Lower leg skin (tissue), 4 donors: ENCODE data around the gene SLFNL1. TPM values are rescaled to one million over a fixed set of nuclear protein-coding genes. Genes with fewer than 3 reads are reported as not detected.

ENCODE experiments used
- DNase-seq, 2 donors: peaks; one replicate each; pipeline ENCODE4 v3.0.0-alpha.2; 2019; ENCODE audit warnings: low spot score in 2 of 2
- H3K4me3 ChIP-seq: fragments of 200-600 bp; sonication (generic); 2 replicates; pipeline ENCODE4 v1.5.1; 2017; ENCODE audit warnings: mild to moderate bottlenecking, low read depth; ENCODE audit not compliant: poor library complexity, severe bottlenecking
- POLR2A ChIP-seq, 2 donors: fragments of 450-650 bp; IDR thresholded peaks; one replicate each; pipeline ENCODE4 v1.6.1; 2016 to 2017; ENCODE audit warnings: antibody characterized with exemption in 2 of 2, mild to moderate bottlenecking in 1 of 2, moderate library complexity in 1 of 2
- WGBS, 2 donors: methylation state at CpG; one replicate each; pipeline ENCODE4 v1.1.5; 2018; 5-methylcytosine and 5-hydroxymethylcytosine counted together
- intact Hi-C: fragments of 100-400 bp; cut with DNase I; formaldehyde crosslinking; loops from one replicate; pipeline ENCODE4 v1.15.0; 2023; ENCODE audit warnings: low total_unique reads
- total RNA-seq, 4 donors: library from RNA; depleted of rRNA; stranded (reverse); fragments of >200 nt; gene quantifications; one replicate each; pipeline ENCODE4 v1.1.0, GENCODE V29; 2016
- TF ChIP-seq, protein P1 (sequence below), 3 donors: fragments of 450-650 bp; IDR thresholded peaks; one replicate each; pipeline ENCODE4 v1.5.1; 2016; ENCODE audit warnings: antibody characterized with exemption in 3 of 3, mild to moderate bottlenecking in 3 of 3, moderate library complexity in 2 of 3

The SLFNL1 gene
- total RNA-seq: under 1 TPM in 1 of 4 donors, not detected in 3; 0.26 TPM

DNA sequence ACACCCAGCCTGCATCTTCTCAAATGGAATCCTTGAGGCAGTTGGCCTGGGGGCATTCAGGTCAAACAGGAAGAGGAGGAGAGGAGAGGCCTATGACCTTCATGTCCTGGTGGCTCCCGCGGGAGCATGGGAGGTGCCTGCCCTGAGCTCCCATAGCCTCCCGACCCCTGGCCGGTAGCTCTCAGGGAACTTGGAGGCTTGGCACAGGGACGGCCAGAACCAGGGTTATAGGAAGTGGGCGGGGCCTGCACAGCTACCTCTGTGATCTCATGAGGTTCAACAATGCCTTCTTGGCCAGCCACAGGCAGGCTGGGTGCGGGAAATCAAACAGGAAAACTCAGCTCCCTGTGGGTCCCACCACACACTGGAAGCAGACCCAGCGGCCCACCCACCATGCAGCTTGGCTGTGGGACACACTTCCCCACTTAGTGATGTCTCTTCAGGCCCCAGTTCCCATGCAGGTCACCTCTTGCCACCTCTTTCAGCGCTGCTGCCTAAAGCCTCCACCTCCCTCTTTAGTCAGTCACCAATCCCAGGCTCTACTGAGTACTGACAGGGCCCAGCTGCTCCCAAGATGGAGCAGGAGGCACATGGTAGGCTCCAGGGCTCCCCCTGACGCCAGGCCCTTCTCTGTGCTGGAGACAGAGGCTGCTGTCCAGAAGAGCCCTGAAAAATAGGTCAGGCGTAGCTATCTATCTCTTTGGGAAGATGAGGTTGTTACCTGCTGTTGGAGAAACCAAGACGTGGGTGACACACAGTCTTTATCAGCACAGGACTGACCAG lies at the start of gene SLFNL1:
Gene SLFNL1 (minus strand): TSS at position 200 of the 783 bp plus-strand sequence. CDS start 1,065 bp downstream, outside the sequence.
- intact Hi-C loops: no loop called here
- no peak within 1 kb of the TSS for H3K4me3 ChIP-seq
- 53 to 71% methylated on average over 11 to 12 of the region's 12 CpGs for WGBS, 2 donors
- DNase-seq: no peak
- TF ChIP-seq, protein P1, sequence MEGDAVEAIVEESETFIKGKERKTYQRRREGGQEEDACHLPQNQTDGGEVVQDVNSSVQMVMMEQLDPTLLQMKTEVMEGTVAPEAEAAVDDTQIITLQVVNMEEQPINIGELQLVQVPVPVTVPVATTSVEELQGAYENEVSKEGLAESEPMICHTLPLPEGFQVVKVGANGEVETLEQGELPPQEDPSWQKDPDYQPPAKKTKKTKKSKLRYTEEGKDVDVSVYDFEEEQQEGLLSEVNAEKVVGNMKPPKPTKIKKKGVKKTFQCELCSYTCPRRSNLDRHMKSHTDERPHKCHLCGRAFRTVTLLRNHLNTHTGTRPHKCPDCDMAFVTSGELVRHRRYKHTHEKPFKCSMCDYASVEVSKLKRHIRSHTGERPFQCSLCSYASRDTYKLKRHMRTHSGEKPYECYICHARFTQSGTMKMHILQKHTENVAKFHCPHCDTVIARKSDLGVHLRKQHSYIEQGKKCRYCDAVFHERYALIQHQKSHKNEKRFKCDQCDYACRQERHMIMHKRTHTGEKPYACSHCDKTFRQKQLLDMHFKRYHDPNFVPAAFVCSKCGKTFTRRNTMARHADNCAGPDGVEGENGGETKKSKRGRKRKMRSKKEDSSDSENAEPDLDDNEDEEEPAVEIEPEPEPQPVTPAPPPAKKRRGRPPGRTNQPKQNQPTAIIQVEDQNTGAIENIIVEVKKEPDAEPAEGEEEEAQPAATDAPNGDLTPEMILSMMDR (IDR thresholded peaks at IDR 0.05): no peak
- TF ChIP-seq POLR2A (IDR thresholded peaks at IDR 0.05): no peak

DNA sequence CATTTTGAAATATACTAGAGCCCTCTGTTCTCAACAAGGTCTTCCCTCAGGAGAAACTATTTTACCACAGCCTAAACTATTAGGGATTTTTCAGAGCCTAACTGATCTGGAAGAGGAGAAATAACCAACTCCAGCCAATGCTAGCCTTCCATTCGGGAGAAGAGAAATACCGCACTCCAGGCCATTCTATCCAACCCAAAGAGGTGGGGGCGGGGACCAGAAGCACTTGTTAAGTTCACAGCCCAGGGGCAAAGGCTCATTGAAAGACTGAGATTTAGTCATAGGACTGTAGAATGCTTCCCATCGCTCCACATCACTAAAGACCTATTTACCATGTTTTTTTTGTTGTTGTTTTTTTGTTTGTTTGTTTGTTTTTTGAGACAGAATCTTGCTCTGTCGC lies 35.4 kb upstream of the SLFNL1 start:
- H3K4me3 ChIP-seq: no peak overlapping the region
- DNase-seq: no peak
- TF ChIP-seq, protein P1 (IDR thresholded peaks at IDR 0.05): no peak
- TF ChIP-seq POLR2A (IDR thresholded peaks at IDR 0.05): no peak
- intact Hi-C loops: no loop called here
- 93% methylated on average over 5 of the region's 5 CpGs for WGBS, 2 donors

DNA sequence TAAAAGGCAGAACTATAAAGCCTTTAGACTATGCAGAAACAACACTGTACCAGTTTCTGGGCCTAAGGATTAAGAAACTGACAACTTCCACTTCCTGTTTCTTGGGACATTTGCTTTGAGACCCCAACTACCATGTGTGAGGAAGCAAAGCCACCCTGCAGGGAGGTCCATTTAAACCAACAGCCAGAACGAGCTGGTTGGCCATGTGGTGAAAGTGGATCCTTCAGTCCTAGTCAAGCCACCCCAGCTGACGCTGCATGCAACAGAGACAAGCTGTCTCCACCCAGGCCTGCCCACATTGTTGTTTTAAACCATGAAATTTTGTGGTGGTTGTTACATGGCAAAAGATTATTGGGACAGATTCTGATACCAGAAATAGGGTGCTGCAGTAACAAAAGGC lies 31.8 kb upstream of the SLFNL1 start:
- no peak overlapping the region for H3K4me3 ChIP-seq
- intact Hi-C loops: no loop called here
- no peak for TF ChIP-seq POLR2A (IDR thresholded peaks at IDR 0.05)
- TF ChIP-seq, protein P1 (IDR thresholded peaks at IDR 0.05): no peak
- DNase-seq: no peak
- WGBS, 2 donors: 72 to 81% methylated on average over 2 of the region's 2 CpGs

DNA sequence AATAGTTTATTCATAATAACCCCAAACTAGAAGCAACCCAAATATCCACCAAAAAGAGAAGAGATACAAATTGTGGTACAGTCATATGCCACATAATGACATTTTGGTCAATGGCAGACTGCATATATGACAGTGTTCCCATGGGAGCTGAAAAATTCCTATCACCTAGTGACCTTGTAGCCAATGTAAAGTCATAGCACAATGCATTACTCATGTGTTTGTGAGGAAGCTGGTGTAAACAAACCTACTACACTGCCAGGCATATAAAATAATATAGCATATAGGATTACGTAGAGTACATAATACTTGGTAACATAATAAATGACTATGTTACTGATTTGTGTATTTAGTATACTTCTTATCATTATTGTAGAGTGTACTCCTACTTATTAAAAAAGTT lies 29.5 kb upstream of the SLFNL1 start:
- H3K4me3 ChIP-seq: no peak overlapping the region
- no peak for DNase-seq
- intact Hi-C loops: no loop called here
- TF ChIP-seq, protein P1 (IDR thresholded peaks at IDR 0.05): no peak
- TF ChIP-seq POLR2A (IDR thresholded peaks at IDR 0.05): no peak
- 89 to 98% methylated on average over 1 of the region's 1 CpG for WGBS, 2 donors

DNA sequence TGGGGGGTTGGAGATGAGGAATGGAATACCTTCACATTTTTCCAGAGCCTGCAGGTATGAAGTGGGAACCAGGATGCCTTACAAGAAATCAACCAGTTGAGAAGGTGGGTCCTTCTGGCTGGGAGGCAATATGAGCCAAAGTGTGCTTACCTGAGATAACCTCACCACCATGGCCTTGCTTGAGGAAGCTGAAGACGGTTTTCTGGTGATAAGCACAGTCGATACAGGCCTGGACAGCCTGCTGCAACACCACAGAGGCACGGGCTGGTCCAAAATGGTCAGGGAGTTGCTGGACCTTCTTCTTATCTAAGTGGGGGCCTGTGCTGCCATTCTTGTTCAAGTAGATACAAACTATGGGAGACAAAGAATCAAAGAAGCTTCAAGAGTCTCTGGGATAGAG lies 27.0 kb upstream of the SLFNL1 start:
- 91% methylated on average over 3 of the region's 3 CpGs for WGBS, 2 donors
- TF ChIP-seq, protein P1 (IDR thresholded peaks at IDR 0.05): no peak
- TF ChIP-seq POLR2A (IDR thresholded peaks at IDR 0.05): no peak
- DNase-seq: no peak
- no peak overlapping the region for H3K4me3 ChIP-seq
- intact Hi-C loops: no loop called here
